Measurements from ENCODE around the gene SIN3A.
"Not testable (repeated sequence)": the region's sequence is repeated elsewhere in the genome, so short reads cannot be mapped to it uniquely, and the experiment has no call there.

GRCh38 chr15:75333654-75334419, 117.7 kb downstream of the SIN3A start:
- TF ChIP-seq CTCF, EZH2, EZH2phosphoT487 (IDR thresholded peaks at IDR 0.05): not testable (repeated sequence)
